ENCODE measurements around the gene FUT7. TPM values are rescaled to one million over a fixed set of nuclear protein-coding genes. Genes with fewer than 3 reads are reported as not detected.

Gene FUT7
- total and polyA plus RNA-seq, 8 donors = 0.08 to 2.9 (median 0.11) TPM; not detected in 3

DNA sequence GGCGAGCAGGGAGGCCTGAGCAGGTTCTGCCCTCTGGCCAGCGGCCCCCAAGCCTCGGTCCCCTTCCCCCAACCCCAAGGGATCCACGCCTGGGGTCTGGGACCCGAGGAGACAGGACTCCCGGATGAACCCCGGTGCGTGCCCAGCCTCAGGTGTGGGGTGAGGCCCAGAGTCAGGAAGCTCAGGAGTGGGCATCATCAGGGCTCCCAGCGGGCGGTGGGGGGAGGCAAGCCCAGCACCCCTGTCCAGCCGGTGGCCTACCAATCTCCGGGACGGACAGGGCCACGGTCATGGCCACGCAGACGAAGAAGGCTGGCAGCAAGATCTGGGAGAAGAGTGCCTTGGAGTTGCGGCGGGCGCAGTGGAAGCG is 18.3 kb downstream of the FUT7 start:
- H3K36me3 ChIP-seq = peaks cover 0 to 83% of the 10 kb centered on the region in 2 donors
- ATAC-seq (no peak), DNase-seq (no peak)
- H3K27me3 ChIP-seq = no peaks in the 10 kb centered on the region
- H3K27ac ChIP-seq = no peak overlapping the region
- TF ChIP-seq CTCF (IDR thresholded peaks at IDR 0.05) = no peak
- intact Hi-C loops (cut with DNase I) = no loop called here
- H3K4me3 ChIP-seq = no peak overlapping the region
- H3K9me3 ChIP-seq = no peaks in the 10 kb centered on the region
- no peaks in the 10 kb centered on the region for H3K4me1 ChIP-seq

GRCh38 chr9:137012694-137013570 is 19.0 kb downstream of the FUT7 start:
- H3K27me3 ChIP-seq = no peaks in the 10 kb centered on the region
- no peak for ATAC-seq
- DNase-seq = no peak
- H3K4me1 ChIP-seq = no peaks in the 10 kb centered on the region
- intact Hi-C loops (cut with DNase I) = no loop called here
- peaks cover 0 to 88% of the 10 kb centered on the region in 2 donors for H3K36me3 ChIP-seq
- no peak overlapping the region for H3K4me3 ChIP-seq
- no peaks in the 10 kb centered on the region for H3K9me3 ChIP-seq
- TF ChIP-seq CTCF (IDR thresholded peaks at IDR 0.05) = no peak
- H3K27ac ChIP-seq = no peak overlapping the region

- Histone ChIP-seq H3K36me3 (peaks cover 0 to 80% of the 10 kb centered on the region in 2 donors), H3K27ac (no peak overlapping the region), H3K4me3 (no peak overlapping the region), H3K27me3 (no peaks in the 10 kb centered on the region), H3K9me3 (no peaks in the 10 kb centered on the region), H3K4me1 (no peaks in the 10 kb centered on the region)
- DNase-seq (no peak), ATAC-seq (no peak)
- intact Hi-C loops (cut with DNase I) = no loop called here
- TF ChIP-seq CTCF (IDR thresholded peaks at IDR 0.05) = no peak
Observed at GRCh38 chr9:137011907-137012675, 19.8 kb downstream of the FUT7 start.

DNA sequence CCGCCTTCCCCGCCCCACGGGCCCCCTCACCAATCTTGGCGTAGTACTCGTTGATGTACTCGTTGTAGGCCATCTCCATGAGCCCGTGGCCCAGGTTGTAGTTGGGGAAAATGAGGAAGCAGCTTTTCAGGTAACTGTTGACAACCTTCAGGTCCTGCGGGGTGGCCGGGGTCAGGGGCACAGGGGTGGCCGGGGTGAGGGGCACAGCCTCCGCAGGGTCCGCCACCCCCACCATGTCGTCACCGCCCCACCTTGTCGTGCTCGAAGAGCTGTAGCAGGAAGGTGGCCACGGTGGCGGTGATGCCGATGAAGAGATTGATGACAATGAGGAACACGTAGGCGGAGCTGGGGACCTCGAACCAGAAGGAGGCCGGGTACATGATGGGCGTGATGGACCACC is 20.7 kb downstream of the FUT7 start:
- DNase-seq (no peak), ATAC-seq (no peak)
- no peaks in the 10 kb centered on the region for H3K9me3 ChIP-seq
- H3K36me3 ChIP-seq = peaks cover 0 to 71% of the 10 kb centered on the region in 2 donors
- no peak overlapping the region for H3K27ac ChIP-seq
- no peak for TF ChIP-seq CTCF (IDR thresholded peaks at IDR 0.05)
- intact Hi-C loops (cut with DNase I) = no loop called here
- H3K4me3 ChIP-seq = no peak overlapping the region
- no peaks in the 10 kb centered on the region for H3K4me1 ChIP-seq
- H3K27me3 ChIP-seq = no peaks in the 10 kb centered on the region

Measured in left lung (tissue), 10 donors.